GM12878 (cell line): ENCODE data around the gene PRDM1. TPM values are rescaled to one million over a fixed set of nuclear protein-coding genes. Genes with fewer than 3 reads are reported as not detected.

Experiments used
- ATAC-seq: fragments of 200-7000 bp; cut with Tn5 transposase; 3 replicates; pipeline ENCODE4 v1.9.1; 2020; ENCODE audit warnings: mild to moderate bottlenecking, moderate library complexity
- BruUV-seq: library from RNA; stranded (reverse); fragments of 400-500 nt; replicated peaks from 2 replicates; lab custom pipeline; 2021; lab: Mats Ljungman, UMichigan
- CTCF ChIA-PET: fragments of 300-600 bp; sonication (Branson Sonifier 250); formaldehyde crosslinking; extraction: SDS; loops from one replicate; lab custom pipeline; 2021; ENCODE audit warnings: inconsistent platforms; lab: Yijun Ruan, JAX
- POLR2A ChIA-PET: fragments of 350-600 bp; formaldehyde crosslinking; extraction: SDS; loops from one replicate; lab custom pipeline; 2021; ENCODE audit warnings: inconsistent platforms; lab: Charles Lee
- RAD21 ChIA-PET: fragments of 300-600 bp; sonication (Branson Sonifier 250); formaldehyde crosslinking; loops from one replicate; lab custom pipeline; 2023; ENCODE audit warnings: antibody characterized with exemption; ENCODE audit not compliant: unreplicated experiment; lab: Charles Lee
- SMC1A ChIA-PET: fragments of 300-600 bp; sonication (Branson Sonifier 250); formaldehyde crosslinking; loops from one replicate; lab custom pipeline; 2023; ENCODE audit not compliant: unreplicated experiment, uncharacterized antibody; lab: Charles Lee
- DNase-seq: peaks from one replicate; pipeline ENCODE4 v3.0.0-alpha.2; 2011; ENCODE audit warnings: low read depth, low spot score
- FAIRE-seq: peaks from 3 replicates; lab custom pipeline; 2011; peaks lifted over from hg19 to GRCh38; lab: Jason Lieb, UNC
- H2AFZ ChIP-seq: 2 replicates; pipeline ENCODE4 v1.6.0; 2011; ENCODE audit warnings: low read depth, low read length, control low read depth; ENCODE audit not compliant: control insufficient read depth
- H3K27ac ChIP-seq: 2 replicates; pipeline ENCODE4 v1.5.1; 2011; ENCODE audit warnings: control low read depth; ENCODE audit not compliant: control insufficient read depth, insufficient read depth
- H3K27me3 ChIP-seq, 2 experiments: replicated peaks in 1 of 2; 2 replicates each; pipeline versions ENCODE4 v1.6.0 to v1.6.1; 2011; ENCODE audit warnings: low read length in 1 of 2; ENCODE audit not compliant: control insufficient read depth in 2 of 2, insufficient read depth in 2 of 2
- H3K36me3 ChIP-seq, 2 experiments: 2 replicates each; pipeline ENCODE4 v1.5.1; 2011; ENCODE audit warnings: low read length in 1 of 2; ENCODE audit not compliant: control insufficient read depth in 2 of 2, insufficient read depth in 2 of 2
- H3K4me1 ChIP-seq: 2 replicates; pipeline ENCODE4 v1.6.1; 2011; ENCODE audit warnings: mild to moderate bottlenecking, low read length, moderate library complexity, mixed read lengths; ENCODE audit not compliant: control insufficient read depth, insufficient read depth
- H3K4me2 ChIP-seq: 2 replicates; pipeline ENCODE4 v1.6.0; 2011; ENCODE audit warnings: control low read depth; ENCODE audit not compliant: control insufficient read depth, insufficient read depth
- H3K4me3 ChIP-seq: fragments of 200-600 bp; sonication (generic); 2 replicates; pipeline ENCODE4 v1.5.1; 2016
- H3K79me2 ChIP-seq: 2 replicates; pipeline ENCODE4 v1.6.0; 2011; ENCODE audit warnings: low read length; ENCODE audit not compliant: control insufficient read depth, insufficient read depth
- H3K9ac ChIP-seq: 2 replicates; pipeline ENCODE4 v1.8.0; 2011; ENCODE audit warnings: low read length, control low read depth, mixed read lengths; ENCODE audit not compliant: control insufficient read depth, insufficient read depth
- H3K9me3 ChIP-seq: replicated peaks from 3 replicates; pipeline ENCODE4 v1.5.1; 2011; ENCODE audit warnings: mild to moderate bottlenecking, low read length; ENCODE audit not compliant: control insufficient read depth, insufficient read depth
- H4K20me1 ChIP-seq: 2 replicates; pipeline ENCODE4 v1.6.0; 2011; ENCODE audit not compliant: control insufficient read depth, insufficient read depth
- ASH2L ChIP-seq: fragments of 300-600, 200-600 bp; sonication (generic); IDR thresholded peaks from 2 replicates; pipeline ENCODE4 v1.6.1; 2017; ENCODE audit warnings: low read depth, mild to moderate bottlenecking, borderline replicate concordance
- CHD1 ChIP-seq: IDR thresholded peaks from 2 replicates; pipeline ENCODE4 v1.6.1; 2012; ENCODE audit warnings: low read depth, low read length, improper control_type of control experiment
- CHD4 ChIP-seq: fragments of 200-600 bp; sonication (generic); IDR thresholded peaks from 2 replicates; pipeline ENCODE4 v1.6.1; 2016; ENCODE audit warnings: mild to moderate bottlenecking
- E2F8 ChIP-seq: fragments of 450-650 bp; IDR thresholded peaks from 2 replicates; pipeline ENCODE4 v1.6.1; 2018; ENCODE audit warnings: mild to moderate bottlenecking, low read depth, moderate library complexity; ENCODE audit not compliant: partially characterized antibody
- NBN ChIP-seq: fragments of 450-650 bp; IDR thresholded peaks from 2 replicates; pipeline ENCODE4 v1.6.1; 2016
- POLR2AphosphoS5 ChIP-seq: IDR thresholded peaks from 2 replicates; pipeline ENCODE4 v1.6.1; 2011; ENCODE audit warnings: mild to moderate bottlenecking, low read length, inconsistent platforms
- PRDM15 ChIP-seq: fragments of 450-650 bp; formaldehyde crosslinking; IDR thresholded peaks from 2 replicates; pipeline ENCODE4 v1.4.0; 2020; ENCODE audit warnings: mild to moderate bottlenecking, moderate library complexity
- SRF ChIP-seq, 2 experiments: IDR thresholded peaks; 2 replicates each; pipeline ENCODE4 v1.6.1; 2011; ENCODE audit warnings: low read depth in 2 of 2, low read length in 2 of 2, mild to moderate bottlenecking in 1 of 2, moderate library complexity in 1 of 2
- STAT3 ChIP-seq: IDR thresholded peaks from 2 replicates; pipeline ENCODE4 v1.6.1; 2011; ENCODE audit warnings: low read depth, low read length, improper control_type of control experiment
- ZBTB4 ChIP-seq: fragments of 450-650 bp; formaldehyde crosslinking; IDR thresholded peaks from 2 replicates; pipeline ENCODE4 v1.4.0; 2022; ENCODE audit warnings: mild to moderate bottlenecking, moderate library complexity
- WGBS: methylation state at CpG from one replicate; pipeline ENCODE4 v1.1.6; 2016; ENCODE audit warnings: low lambda C conversion rate; ENCODE audit not compliant: insufficient replicate concordance, insufficient coverage; ENCODE audit errors: missing lambda C conversion rate; 5-methylcytosine and 5-hydroxymethylcytosine counted together
- in situ Hi-C: fragments of 300-500 bp; cut with MboI; formaldehyde crosslinking; loops from 9 replicates; pipeline ENCODE4 v1.14.3; 2018; ENCODE audit warnings: mixed read lengths
- intact Hi-C: fragments of 100-400 bp; cut with micrococcal nuclease; formaldehyde crosslinking; loops from one replicate; pipeline ENCODE4 v1.14.2; 2022; ENCODE audit not compliant: unreplicated experiment
- polyA plus RNA-seq, 11 experiments: library from polyadenylated mRNA; depleted of rRNA in 4 of 11; unstranded in 6 of 11; stranded (reverse) in 5 of 11; fragments of >200 nt; fragmentation: Nextera tagmentation in 4 of 11; fragmentation: Illumina TruSeq in 1 of 11; extraction: Ambion mirVana in 4 of 11; extraction: Trizol in 1 of 11; gene quantifications; 1 replicate in 1 of 11; 2 replicates in 10 of 11; pipeline versions ENCODE4 v1.2.1 to v1.2.3, GENCODE V29; 2011 to 2016; ENCODE audit warnings: inconsistent platforms in 2 of 11, missing spikeins in 2 of 11, low read depth in 1 of 11
- total RNA-seq, 4 experiments: library from RNA; depleted of rRNA in 3 of 4; stranded (reverse); fragments of >200 nt in 3 of 4; fragmentation: Illumina TruSeq in 1 of 4; extraction: Trizol in 1 of 4; gene quantifications; 2 replicates each; pipeline versions ENCODE4 v1.2.1 to v1.2.3, GENCODE V29; 2013 to 2021
- TF ChIP-seq, protein P1 (sequence below): IDR thresholded peaks from 2 replicates; pipeline ENCODE4 v1.6.1; 2012; ENCODE audit warnings: mild to moderate bottlenecking, low read depth, low read length

The PRDM1 gene
- total and polyA plus RNA-seq, 10 of the 15 experiments (the other 5 are each of a cell fraction or from before 2014, with no cell fraction given) = 1.9 to 15.8 (median 4.1) TPM

- ChIA-PET CTCF (interaction anchor here (1.4 kb wide), 1 partner anchor 87 kb away, joined by 3 read pairs; no protein-coding TSS in a partner anchor), RAD21 (interaction anchor here (0.7 to 1.1 kb wide), 2 partner anchors 40 to 179 kb away, joined by 3 read pairs; no protein-coding TSS in a partner anchor), POLR2A (no interaction called here), SMC1A (interaction anchor here (1.3 to 1.5 kb wide), 5 partner anchors 10 to 86 kb away, joined by 3 to 6 read pairs (median 4); no protein-coding TSS in a partner anchor)
- no peak for FAIRE-seq
- no TSS peak for BruUV-seq
- Histone ChIP-seq H3K27me3 (no peaks in the 10 kb centered on the region), H3K9ac (no peak overlapping the region), H3K4me1 (peaks cover 24% of the 10 kb centered on the region), H3K79me2 (no peaks in the 10 kb centered on the region), H3K4me2 (no peak overlapping the region), H4K20me1 (no peaks in the 10 kb centered on the region), H2AFZ (no peak overlapping the region), H3K9me3 (no peaks in the 10 kb centered on the region), H3K4me3 (no peak overlapping the region), H3K27ac (no peak overlapping the region), H3K36me3 (no peaks in the 10 kb centered on the region)
- 86% methylated on average over 5 of the region's 5 CpGs for WGBS
- intact Hi-C loops = no loop called here
- in situ Hi-C loops = no loop called here
- ATAC-seq = no peak
- no peak for DNase-seq
- no peak for TF ChIP-seq STAT3
- no peak for TF ChIP-seq E2F8
- no peak for TF ChIP-seq SRF (IDR thresholded peaks at IDR 0.05; ENCODE audit: low read depth in 2 of 2, low read length in 2 of 2)
- no peak for TF ChIP-seq ASH2L
- no peak for TF ChIP-seq CHD4
- TF ChIP-seq, protein P1, sequence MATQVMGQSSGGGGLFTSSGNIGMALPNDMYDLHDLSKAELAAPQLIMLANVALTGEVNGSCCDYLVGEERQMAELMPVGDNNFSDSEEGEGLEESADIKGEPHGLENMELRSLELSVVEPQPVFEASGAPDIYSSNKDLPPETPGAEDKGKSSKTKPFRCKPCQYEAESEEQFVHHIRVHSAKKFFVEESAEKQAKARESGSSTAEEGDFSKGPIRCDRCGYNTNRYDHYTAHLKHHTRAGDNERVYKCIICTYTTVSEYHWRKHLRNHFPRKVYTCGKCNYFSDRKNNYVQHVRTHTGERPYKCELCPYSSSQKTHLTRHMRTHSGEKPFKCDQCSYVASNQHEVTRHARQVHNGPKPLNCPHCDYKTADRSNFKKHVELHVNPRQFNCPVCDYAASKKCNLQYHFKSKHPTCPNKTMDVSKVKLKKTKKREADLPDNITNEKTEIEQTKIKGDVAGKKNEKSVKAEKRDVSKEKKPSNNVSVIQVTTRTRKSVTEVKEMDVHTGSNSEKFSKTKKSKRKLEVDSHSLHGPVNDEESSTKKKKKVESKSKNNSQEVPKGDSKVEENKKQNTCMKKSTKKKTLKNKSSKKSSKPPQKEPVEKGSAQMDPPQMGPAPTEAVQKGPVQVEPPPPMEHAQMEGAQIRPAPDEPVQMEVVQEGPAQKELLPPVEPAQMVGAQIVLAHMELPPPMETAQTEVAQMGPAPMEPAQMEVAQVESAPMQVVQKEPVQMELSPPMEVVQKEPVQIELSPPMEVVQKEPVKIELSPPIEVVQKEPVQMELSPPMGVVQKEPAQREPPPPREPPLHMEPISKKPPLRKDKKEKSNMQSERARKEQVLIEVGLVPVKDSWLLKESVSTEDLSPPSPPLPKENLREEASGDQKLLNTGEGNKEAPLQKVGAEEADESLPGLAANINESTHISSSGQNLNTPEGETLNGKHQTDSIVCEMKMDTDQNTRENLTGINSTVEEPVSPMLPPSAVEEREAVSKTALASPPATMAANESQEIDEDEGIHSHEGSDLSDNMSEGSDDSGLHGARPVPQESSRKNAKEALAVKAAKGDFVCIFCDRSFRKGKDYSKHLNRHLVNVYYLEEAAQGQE = no peak
- TF ChIP-seq PRDM15 (CRISPR knock-in tag) = no peak
- TF ChIP-seq POLR2AphosphoS5 = no peak
- no peak for TF ChIP-seq NBN
- no peak for TF ChIP-seq CHD1
- TF ChIP-seq ZBTB4 = no peak
Measured at GRCh38 chr6:106136845-106137244, 50.7 kb downstream of the PRDM1 start.
